C4-2B (cell line): Measurements from ENCODE around the gene EMB.
"Not testable (repeated sequence)": the region's sequence is repeated elsewhere in the genome, so short reads cannot be mapped to it uniquely, and the experiment has no call there.

Experiments used
- CTCF ChIP-seq: fragments of 450-650 bp; conservative IDR thresholded peaks from 2 replicates; pipeline ENCODE4 v1.5.1; 2017; ENCODE audit warnings: mild to moderate bottlenecking
- ZFX ChIP-seq: fragments of 450-650 bp; IDR thresholded peaks from 2 replicates; pipeline ENCODE4 v1.6.1; 2017

GRCh38 chr5:50458372-50458771 is 17.3 kb upstream of the EMB start:
- TF ChIP-seq CTCF, ZFX: not testable (repeated sequence)
